ENCODE results near the gene OXGR1. TPM values are rescaled to one million over a fixed set of nuclear protein-coding genes. Genes with fewer than 3 reads are reported as not detected.
"Not testable (repeated sequence)": the region's sequence is repeated elsewhere in the genome, so short reads cannot be mapped to it uniquely, and the experiment has no call there.

The OXGR1 gene
- total RNA-seq, 1 experiment from 2014 or later, result not detected

GRCh38 chr13:97026531-97027161 lies 32.4 kb upstream of the OXGR1 start:
- no peak overlapping the region for H3T11ph ChIP-seq (ENCODE audit: low read length)
- H3K14ac ChIP-seq (ENCODE audit: insufficient read depth, low read length), result no peak overlapping the region
- H3K23ac ChIP-seq (ENCODE audit: insufficient read length, low read depth, low read length), result no peak overlapping the region
- no peak overlapping the region for H2BK15ac ChIP-seq (ENCODE audit: low read depth, low read length)
- no peak overlapping the region for H2BK5ac ChIP-seq (ENCODE audit: insufficient read length, low read length)
- no peak overlapping the region for H3K4ac ChIP-seq (ENCODE audit: low read depth, low read length)
- Mint-ChIP-seq H3K36me3 (ENCODE audit: insufficient read depth in 1 of 3, low read depth in 3 of 3) (no peaks in the 10 kb centered on the region), H3K4me1 (no peaks in the 10 kb centered on the region), H3K27ac (no peak overlapping the region), H3K4me3 (no peak overlapping the region), H3K27me3 (ENCODE audit: low read depth) (peaks cover 26% of the 10 kb centered on the region), H3K9me3 (no peaks in the 10 kb centered on the region)
- H4K20me1 ChIP-seq (ENCODE audit: control insufficient read depth, insufficient read depth, insufficient read length), result no peaks in the 10 kb centered on the region
- H3K9me3 ChIP-seq (ENCODE audit: control insufficient read depth, low read depth, low read length), result no peaks in the 10 kb centered on the region
- no peak overlapping the region for H4K5ac ChIP-seq (ENCODE audit: insufficient read length, low read depth, low read length)
- H2AFZ ChIP-seq (ENCODE audit: low read length), result no peak overlapping the region
- no peaks in the 10 kb centered on the region for H3K4me1 ChIP-seq (ENCODE audit: insufficient read depth, low read length)
- no peak overlapping the region for H4K91ac ChIP-seq (ENCODE audit: insufficient read length, low read depth, low read length)
- no peaks in the 10 kb centered on the region for H3K23me2 ChIP-seq (ENCODE audit: insufficient read length, low read depth, low read length, poor library complexity, severe bottlenecking)
- no peak overlapping the region for H2BK120ac ChIP-seq (ENCODE audit: low read depth, low read length, poor library complexity, severe bottlenecking)
- no peak overlapping the region for H4K8ac ChIP-seq (replicated peaks; ENCODE audit: insufficient read length, low read depth, low read length)
- H2AK5ac ChIP-seq (ENCODE audit: insufficient read length, low read length), result no peak overlapping the region
- no CpG with 5 or more reads among the region's 5 CpGs for WGBS (ENCODE audit: extremely low coverage, insufficient read length, low lambda C conversion rate)
- no peak overlapping the region for H3K56ac ChIP-seq (ENCODE audit: insufficient read length, low read depth, low read length)
- H2BK20ac ChIP-seq (ENCODE audit: low read depth, low read length, poor library complexity, severe bottlenecking), result no peak overlapping the region
- no peak for TF ChIP-seq CTCF (conservative IDR thresholded peaks at IDR 0.05)
- H3K9ac ChIP-seq (ENCODE audit: extremely low read depth, insufficient read length, low read length), result no peak overlapping the region
- DNase-seq, result no peak
- no peak overlapping the region for H3K18ac ChIP-seq (ENCODE audit: insufficient read length, low read depth, low read length)
- no peaks in the 10 kb centered on the region for H3K79me1 ChIP-seq (ENCODE audit: insufficient read depth, low read depth, low read length, poor library complexity, severe bottlenecking)
- no peaks in the 10 kb centered on the region for H3K27me3 ChIP-seq (ENCODE audit: insufficient read depth, low read length)
- H3K4me2 ChIP-seq (ENCODE audit: insufficient read depth, insufficient read length, low read length), result no peak overlapping the region
- H3K27ac ChIP-seq (ENCODE audit: insufficient read length, low read depth, low read length), result no peak overlapping the region
- no peaks in the 10 kb centered on the region for H3K79me2 ChIP-seq (ENCODE audit: insufficient read depth, low read length)
- H2BK12ac ChIP-seq (ENCODE audit: insufficient read length, low read depth, low read length), result no peak overlapping the region

DNA sequence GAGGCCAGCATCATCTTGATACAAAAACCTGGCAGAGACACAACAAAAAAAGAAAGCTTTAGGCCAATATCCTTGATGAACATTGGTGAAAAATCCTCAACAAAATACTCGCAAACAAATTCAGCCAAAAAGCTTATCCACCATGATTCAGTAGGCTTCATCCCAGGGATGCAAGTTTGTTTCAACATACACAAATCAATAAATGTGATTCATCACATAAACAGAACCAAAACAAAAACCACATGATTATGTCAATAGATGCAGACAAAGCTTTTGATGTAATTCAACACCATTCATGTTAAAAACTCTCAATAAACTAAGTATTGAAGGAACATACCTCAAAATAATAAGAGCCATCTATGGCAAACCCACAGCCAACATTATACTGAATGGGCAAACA lies 29.5 kb upstream of the OXGR1 start:
- H3K27me3 Mint-ChIP-seq (ENCODE audit: low read depth), result peaks cover 45% of the 10 kb centered on the region
- not testable (repeated sequence) for H3K27ac Mint-ChIP-seq; H2AFZ ChIP-seq (ENCODE audit: low read length); H3K27ac ChIP-seq (ENCODE audit: insufficient read length, low read depth, low read length); H3K23ac ChIP-seq (ENCODE audit: insufficient read length, low read depth, low read length); H3K9ac ChIP-seq (ENCODE audit: extremely low read depth, insufficient read length, low read length); H3K4me2 ChIP-seq (ENCODE audit: insufficient read depth, insufficient read length, low read length); H4K8ac ChIP-seq (replicated peaks; ENCODE audit: insufficient read length, low read depth, low read length); H3K4ac ChIP-seq (ENCODE audit: low read depth, low read length); H2BK15ac ChIP-seq (ENCODE audit: low read depth, low read length); H2BK20ac ChIP-seq (ENCODE audit: low read depth, low read length, poor library complexity, severe bottlenecking); H3K79me2 ChIP-seq (ENCODE audit: insufficient read depth, low read length); H2BK5ac ChIP-seq (ENCODE audit: insufficient read length, low read length); H3K79me1 ChIP-seq (ENCODE audit: insufficient read depth, low read depth, low read length, poor library complexity, severe bottlenecking); H3T11ph ChIP-seq (ENCODE audit: low read length); H4K5ac ChIP-seq (ENCODE audit: insufficient read length, low read depth, low read length); H3K23me2 ChIP-seq (ENCODE audit: insufficient read length, low read depth, low read length, poor library complexity, severe bottlenecking); H3K4me1 Mint-ChIP-seq; H3K14ac ChIP-seq (ENCODE audit: insufficient read depth, low read length); H3K4me1 ChIP-seq (ENCODE audit: insufficient read depth, low read length); H3K4me3 Mint-ChIP-seq; H4K91ac ChIP-seq (ENCODE audit: insufficient read length, low read depth, low read length); H3K27me3 ChIP-seq (ENCODE audit: insufficient read depth, low read length); H3K18ac ChIP-seq (ENCODE audit: insufficient read length, low read depth, low read length); H2BK120ac ChIP-seq (ENCODE audit: low read depth, low read length, poor library complexity, severe bottlenecking); H2AK5ac ChIP-seq (ENCODE audit: insufficient read length, low read length); H3K9me3 Mint-ChIP-seq; H3K9me3 ChIP-seq (ENCODE audit: control insufficient read depth, low read depth, low read length); DNase-seq; H3K56ac ChIP-seq (ENCODE audit: insufficient read length, low read depth, low read length); H3K36me3 Mint-ChIP-seq (ENCODE audit: insufficient read depth in 1 of 3, low read depth in 3 of 3); H2BK12ac ChIP-seq (ENCODE audit: insufficient read length, low read depth, low read length); H4K20me1 ChIP-seq (ENCODE audit: control insufficient read depth, insufficient read depth, insufficient read length)
- no CpG with 5 or more reads among the region's 1 CpG for WGBS (ENCODE audit: extremely low coverage, insufficient read length, low lambda C conversion rate)

All from H9 (cell line).